ENCODE measurements around the gene GATM.

DNA sequence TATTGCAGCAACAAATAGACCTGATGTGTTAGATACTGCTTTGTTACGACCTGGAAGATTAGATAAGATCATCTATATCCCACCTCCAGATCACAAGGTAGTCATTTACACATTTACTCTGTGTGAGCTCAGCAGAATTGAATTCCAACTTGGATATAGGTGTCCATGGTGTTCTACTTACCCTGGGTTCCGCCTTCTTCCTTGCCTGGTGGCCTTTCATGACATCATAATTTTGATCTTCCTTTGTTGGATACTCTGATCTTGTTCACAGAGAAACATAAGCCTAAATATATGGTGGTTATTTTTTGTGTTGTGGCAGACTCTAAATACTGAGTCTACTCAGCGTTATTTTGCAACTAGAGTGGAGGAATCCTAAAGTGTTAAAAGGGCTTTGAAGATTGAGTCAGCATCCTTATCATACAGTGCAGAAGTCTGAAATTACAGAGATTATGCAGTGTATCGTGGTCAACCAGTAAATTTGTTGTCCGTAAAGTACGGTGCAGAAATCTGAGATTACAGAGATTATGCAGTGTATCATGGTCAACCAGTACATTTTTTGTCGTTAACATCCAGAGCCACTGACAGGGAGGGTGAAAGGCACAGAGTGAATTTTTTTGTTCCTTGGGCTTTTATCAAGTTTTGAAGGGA, 39.1 kb upstream of the GATM start:
- TF ChIP-seq, protein P1, sequence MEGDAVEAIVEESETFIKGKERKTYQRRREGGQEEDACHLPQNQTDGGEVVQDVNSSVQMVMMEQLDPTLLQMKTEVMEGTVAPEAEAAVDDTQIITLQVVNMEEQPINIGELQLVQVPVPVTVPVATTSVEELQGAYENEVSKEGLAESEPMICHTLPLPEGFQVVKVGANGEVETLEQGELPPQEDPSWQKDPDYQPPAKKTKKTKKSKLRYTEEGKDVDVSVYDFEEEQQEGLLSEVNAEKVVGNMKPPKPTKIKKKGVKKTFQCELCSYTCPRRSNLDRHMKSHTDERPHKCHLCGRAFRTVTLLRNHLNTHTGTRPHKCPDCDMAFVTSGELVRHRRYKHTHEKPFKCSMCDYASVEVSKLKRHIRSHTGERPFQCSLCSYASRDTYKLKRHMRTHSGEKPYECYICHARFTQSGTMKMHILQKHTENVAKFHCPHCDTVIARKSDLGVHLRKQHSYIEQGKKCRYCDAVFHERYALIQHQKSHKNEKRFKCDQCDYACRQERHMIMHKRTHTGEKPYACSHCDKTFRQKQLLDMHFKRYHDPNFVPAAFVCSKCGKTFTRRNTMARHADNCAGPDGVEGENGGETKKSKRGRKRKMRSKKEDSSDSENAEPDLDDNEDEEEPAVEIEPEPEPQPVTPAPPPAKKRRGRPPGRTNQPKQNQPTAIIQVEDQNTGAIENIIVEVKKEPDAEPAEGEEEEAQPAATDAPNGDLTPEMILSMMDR (IDR thresholded peaks at IDR 0.05): no peak
- no peak for TF ChIP-seq EZH2phosphoT487 (IDR thresholded peaks at IDR 0.05)
- no peak for TF ChIP-seq EZH2 (IDR thresholded peaks at IDR 0.05)
